H9 (cell line): ENCODE measurements around the gene ZC3HAV1. TPM values are rescaled to one million over a fixed set of nuclear protein-coding genes. Genes with fewer than 3 reads are reported as not detected.

Experiments
- DNase-seq: peaks from one replicate; pipeline ENCODE4 v3.0.0-alpha.2; 2017
- H2AFZ ChIP-seq: one replicate; pipeline ENCODE4 v1.6.1; 2013; ENCODE audit warnings: mild to moderate bottlenecking, low read length, control low read depth, moderate library complexity
- H2AK5ac ChIP-seq: 2 replicates; pipeline ENCODE4 v1.6.1; 2013; ENCODE audit warnings: low read length, control low read depth, mixed read lengths; ENCODE audit not compliant: insufficient read length
- H2BK120ac ChIP-seq: one replicate; pipeline ENCODE4 v1.6.1; 2013; ENCODE audit warnings: low read depth, mild to moderate bottlenecking, low read length, control low read depth, inconsistent platforms; ENCODE audit not compliant: poor library complexity, severe bottlenecking
- H2BK12ac ChIP-seq: 2 replicates; pipeline ENCODE4 v1.6.1; 2013; ENCODE audit warnings: low read length, control low read depth, mixed read lengths, low read depth; ENCODE audit not compliant: insufficient read length
- H2BK15ac ChIP-seq: 2 replicates; pipeline ENCODE4 v1.6.1; 2013; ENCODE audit warnings: low read depth, low read length, control low read depth
- H2BK20ac ChIP-seq: one replicate; pipeline ENCODE4 v1.6.1; 2013; ENCODE audit warnings: low read depth, mild to moderate bottlenecking, low read length, control low read depth, inconsistent platforms; ENCODE audit not compliant: poor library complexity, severe bottlenecking
- H2BK5ac ChIP-seq: 2 replicates; pipeline ENCODE4 v1.6.1; 2013; ENCODE audit warnings: low read length, control low read depth, mixed read lengths; ENCODE audit not compliant: insufficient read length
- H3K14ac ChIP-seq: 2 replicates; pipeline ENCODE4 v1.6.1; 2013; ENCODE audit warnings: low read length, control low read depth; ENCODE audit not compliant: insufficient read depth
- H3K18ac ChIP-seq: 2 replicates; pipeline ENCODE4 v1.6.1; 2013; ENCODE audit warnings: low read depth, mild to moderate bottlenecking, mixed read lengths, low read length, control low read depth; ENCODE audit not compliant: insufficient read length
- H3K23ac ChIP-seq: 2 replicates; pipeline ENCODE4 v1.6.1; 2013; ENCODE audit warnings: low read length, control low read depth, mixed read lengths, low read depth; ENCODE audit not compliant: insufficient read length
- H3K23me2 ChIP-seq: 2 replicates; pipeline ENCODE4 v1.6.1; 2013; ENCODE audit warnings: low read depth, mild to moderate bottlenecking, mixed read lengths, low read length, control low read depth; ENCODE audit not compliant: insufficient read length, poor library complexity, severe bottlenecking
- H3K27ac ChIP-seq: 2 replicates; pipeline ENCODE4 v1.5.1; 2013; ENCODE audit warnings: low read length, control low read depth, mixed read lengths, low read depth; ENCODE audit not compliant: insufficient read length
- H3K27me3 ChIP-seq: 2 replicates; pipeline ENCODE4 v1.6.1; 2013; ENCODE audit warnings: low read length, control low read depth, inconsistent platforms; ENCODE audit not compliant: insufficient read depth
- H3K4ac ChIP-seq: 2 replicates; pipeline ENCODE4 v1.6.1; 2013; ENCODE audit warnings: low read depth, mild to moderate bottlenecking, control low read depth, inconsistent platforms, low read length, moderate library complexity
- H3K4me1 ChIP-seq: 2 replicates; pipeline ENCODE4 v1.6.1; 2013; ENCODE audit warnings: low read length, control low read depth, inconsistent platforms; ENCODE audit not compliant: insufficient read depth
- H3K4me2 ChIP-seq: 2 replicates; pipeline ENCODE4 v1.6.1; 2013; ENCODE audit warnings: low read length, control low read depth, mixed read lengths; ENCODE audit not compliant: insufficient read length, insufficient read depth
- H3K56ac ChIP-seq: 2 replicates; pipeline ENCODE4 v1.6.1; 2013; ENCODE audit warnings: low read depth, mild to moderate bottlenecking, mixed read lengths, low read length, control low read depth; ENCODE audit not compliant: insufficient read length
- H3K79me1 ChIP-seq: 2 replicates; pipeline ENCODE4 v1.6.1; 2013; ENCODE audit warnings: low read depth, mild to moderate bottlenecking, moderate library complexity, low read length, control low read depth, inconsistent platforms; ENCODE audit not compliant: insufficient read depth, poor library complexity, severe bottlenecking
- H3K79me2 ChIP-seq: 2 replicates; pipeline ENCODE4 v1.6.1; 2013; ENCODE audit warnings: low read length, control low read depth, inconsistent platforms; ENCODE audit not compliant: insufficient read depth
- H3K9ac ChIP-seq: 2 replicates; pipeline ENCODE4 v1.6.1; 2013; ENCODE audit warnings: low read length, control low read depth, mixed read lengths; ENCODE audit not compliant: insufficient read length; ENCODE audit errors: extremely low read depth
- H3K9me3 ChIP-seq: one replicate; pipeline ENCODE4 v1.6.1; 2013; ENCODE audit warnings: low read depth, low read length, inconsistent platforms; ENCODE audit not compliant: control insufficient read depth
- H3T11ph ChIP-seq: one replicate; pipeline ENCODE4 v1.6.1; 2013; ENCODE audit warnings: mild to moderate bottlenecking, low read length, control low read depth, inconsistent platforms
- H4K20me1 ChIP-seq: one replicate; pipeline ENCODE4 v1.6.1; 2013; ENCODE audit not compliant: control insufficient read depth, insufficient read length, insufficient read depth
- H4K5ac ChIP-seq: 2 replicates; pipeline ENCODE4 v1.6.1; 2013; ENCODE audit warnings: low read depth, mild to moderate bottlenecking, mixed read lengths, low read length, control low read depth; ENCODE audit not compliant: insufficient read length
- H4K8ac ChIP-seq: replicated peaks from 2 replicates; pipeline ENCODE4 v1.6.1; 2013; ENCODE audit warnings: low read length, control low read depth, mixed read lengths, low read depth; ENCODE audit not compliant: insufficient read length
- H4K91ac ChIP-seq: 2 replicates; pipeline ENCODE4 v1.6.1; 2013; ENCODE audit warnings: low read depth, mild to moderate bottlenecking, moderate library complexity, mixed read lengths, low read length, control low read depth; ENCODE audit not compliant: insufficient read length
- H3K27ac Mint-ChIP-seq, 3 experiments: 2 replicates in 2 of 3; 3 replicates in 1 of 3; pipeline ENCODE4 v1.8.0; 2020 to 2021; ENCODE audit warnings: mixed read lengths in 3 of 3, mild to moderate bottlenecking in 1 of 3, moderate library complexity in 1 of 3
- H3K27me3 Mint-ChIP-seq: 2 replicates; pipeline ENCODE4 v1.8.0; 2021; ENCODE audit warnings: low read depth, mild to moderate bottlenecking, moderate library complexity, mixed read lengths
- H3K36me3 Mint-ChIP-seq, 3 experiments: 2 replicates in 2 of 3; 3 replicates in 1 of 3; pipeline ENCODE4 v1.8.0; 2020 to 2021; ENCODE audit warnings: low read depth in 3 of 3, mixed read lengths in 3 of 3; ENCODE audit not compliant: insufficient read depth in 1 of 3
- H3K4me1 Mint-ChIP-seq, 2 experiments: 2 replicates each; pipeline ENCODE4 v1.8.0; 2020; ENCODE audit warnings: mixed read lengths in 2 of 2
- H3K4me3 Mint-ChIP-seq, 2 experiments: 2 replicates in 1 of 2; 3 replicates in 1 of 2; pipeline ENCODE4 v1.8.0; 2020 to 2021; ENCODE audit warnings: mild to moderate bottlenecking in 2 of 2, mixed read lengths in 2 of 2, moderate library complexity in 1 of 2
- H3K9me3 Mint-ChIP-seq, 2 experiments: 2 replicates in 1 of 2; 3 replicates in 1 of 2; pipeline ENCODE4 v1.8.0; 2020; ENCODE audit warnings: mild to moderate bottlenecking in 2 of 2, mixed read lengths in 2 of 2, moderate library complexity in 1 of 2
- WGBS: extraction: QIAGEN DNeasy Blood & Tissue Kit; methylation state at CpG from one replicate; pipeline ENCODE4 v1.1.7; 2013; ENCODE audit warnings: missing lambda C conversion rate, low lambda C conversion rate, mixed read lengths; ENCODE audit not compliant: insufficient read length; ENCODE audit errors: extremely low coverage; 5-methylcytosine and 5-hydroxymethylcytosine counted together
- total RNA-seq: library from RNA; stranded (reverse); gene quantifications from 2 replicates; pipeline ENCODE4 v1.2.1, GENCODE V29; 2021
- TF ChIP-seq, protein P1 (sequence below): fragments of 200-600 bp; sonication (generic); conservative IDR thresholded peaks from 3 replicates; pipeline ENCODE4 v1.8.0; 2021; ENCODE audit warnings: antibody characterized with exemption, mild to moderate bottlenecking

ZC3HAV1 gene
- total RNA-seq, 1 experiment from 2014 or later = 32.8 TPM

- Histone ChIP-seq H3K27ac (no peak overlapping the region), H3K14ac (peak overlapping the region; percentile 98; the same call in 1 of the 2 replicates), H3K23me2 (peaks cover 7% of the 10 kb centered on the region), H3K9me3 (no peaks in the 10 kb centered on the region), H2BK5ac (no peak overlapping the region), H4K8ac (no peak overlapping the region), H3K4me2 (peak overlapping the region; percentile 33), H3K27me3 (no peaks in the 10 kb centered on the region), H2BK20ac (no peak overlapping the region), H2AFZ (no peak overlapping the region), H3K4ac (no peak overlapping the region), H3K23ac (no peak overlapping the region), H2AK5ac (no peak overlapping the region), H2BK12ac (no peak overlapping the region), H3K79me1 (no peaks in the 10 kb centered on the region), H3T11ph (no peak overlapping the region), H2BK15ac (no peak overlapping the region), H3K18ac (no peak overlapping the region), H3K4me1 (peaks cover 2% of the 10 kb centered on the region; the same call in 1 of the 2 replicates), H4K91ac (no peak overlapping the region), H3K9ac (no peak overlapping the region), H4K5ac (no peak overlapping the region), H4K20me1 (no peaks in the 10 kb centered on the region), H3K79me2 (no peaks in the 10 kb centered on the region), H2BK120ac (no peak overlapping the region), H3K56ac (no peak overlapping the region)
- peak; percentile 55 for DNase-seq
- Mint-ChIP-seq H3K27ac (no peak overlapping the region), H3K27me3 (no peaks in the 10 kb centered on the region), H3K36me3 (peaks cover 0 to 1% (median 0%) of the 10 kb centered on the region in 3 experiments; a peak in 2 of 7 replicates), H3K9me3 (no peaks in the 10 kb centered on the region; a peak in 2 of 5 replicates), H3K4me1 (peaks cover 12 to 13% of the 10 kb centered on the region in 2 experiments), H3K4me3 (peak overlapping the region in 1 of 2 experiments; percentile 72; a peak in 3 of 5 replicates)
- no CpG with 5 or more reads among the region's 47 CpGs for whole genome bisulfite sequencing
- TF ChIP-seq, protein P1, sequence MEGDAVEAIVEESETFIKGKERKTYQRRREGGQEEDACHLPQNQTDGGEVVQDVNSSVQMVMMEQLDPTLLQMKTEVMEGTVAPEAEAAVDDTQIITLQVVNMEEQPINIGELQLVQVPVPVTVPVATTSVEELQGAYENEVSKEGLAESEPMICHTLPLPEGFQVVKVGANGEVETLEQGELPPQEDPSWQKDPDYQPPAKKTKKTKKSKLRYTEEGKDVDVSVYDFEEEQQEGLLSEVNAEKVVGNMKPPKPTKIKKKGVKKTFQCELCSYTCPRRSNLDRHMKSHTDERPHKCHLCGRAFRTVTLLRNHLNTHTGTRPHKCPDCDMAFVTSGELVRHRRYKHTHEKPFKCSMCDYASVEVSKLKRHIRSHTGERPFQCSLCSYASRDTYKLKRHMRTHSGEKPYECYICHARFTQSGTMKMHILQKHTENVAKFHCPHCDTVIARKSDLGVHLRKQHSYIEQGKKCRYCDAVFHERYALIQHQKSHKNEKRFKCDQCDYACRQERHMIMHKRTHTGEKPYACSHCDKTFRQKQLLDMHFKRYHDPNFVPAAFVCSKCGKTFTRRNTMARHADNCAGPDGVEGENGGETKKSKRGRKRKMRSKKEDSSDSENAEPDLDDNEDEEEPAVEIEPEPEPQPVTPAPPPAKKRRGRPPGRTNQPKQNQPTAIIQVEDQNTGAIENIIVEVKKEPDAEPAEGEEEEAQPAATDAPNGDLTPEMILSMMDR = no peak
Measured at GRCh38 chr7:139034855-139035585, 74.5 kb downstream of the ZC3HAV1 start.
